NB4 (cell line): Measurements from ENCODE around the gene DENND1A.

Experiments used
- CTCF ChIP-seq: IDR thresholded peaks from one replicate; pipeline ENCODE4 v1.5.1; 2012; ENCODE audit warnings: low read depth, low read length
- MAX ChIP-seq: IDR thresholded peaks from 2 replicates; pipeline ENCODE4 v1.6.1; 2011; ENCODE audit warnings: low read depth, low read length
- MYC ChIP-seq: IDR thresholded peaks from 2 replicates; pipeline ENCODE4 v1.6.1; 2011; ENCODE audit warnings: low read depth, low read length
- POLR2A ChIP-seq: IDR thresholded peaks from 2 replicates; pipeline ENCODE4 v1.6.1; 2011; ENCODE audit warnings: mild to moderate bottlenecking; ENCODE audit not compliant: insufficient read length; ENCODE audit errors: extremely low read depth

GRCh38 chr9:123911024-123911423 is 18.9 kb downstream of the DENND1A start:
- TF ChIP-seq CTCF (no peak), POLR2A (no peak), MAX (no peak), MYC (no peak)
